Suprapubic skin (tissue), 4 donors: ENCODE data around the gene FAP.

Experiments
- CTCF ChIP-seq, 2 donors: fragments of 200-600 bp in 1 of 2; fragments of 450-650 bp in 1 of 2; sonication (generic) in 1 of 2; IDR thresholded peaks; one replicate each; pipeline ENCODE4 v1.5.1; 2016 to 2019; ENCODE audit warnings: antibody characterized with exemption in 2 of 2, mild to moderate bottlenecking in 1 of 2, moderate library complexity in 1 of 2
- EP300 ChIP-seq: sonication (generic); formaldehyde crosslinking; IDR thresholded peaks from one replicate; pipeline ENCODE4 v1.6.1; 2017; ENCODE audit warnings: antibody characterized with exemption
- POLR2AphosphoS5 ChIP-seq, 3 donors: sonication (generic); formaldehyde crosslinking; IDR thresholded peaks; one replicate each; pipeline ENCODE4 v1.6.1; 2017; ENCODE audit warnings: antibody characterized with exemption in 3 of 3

DNA sequence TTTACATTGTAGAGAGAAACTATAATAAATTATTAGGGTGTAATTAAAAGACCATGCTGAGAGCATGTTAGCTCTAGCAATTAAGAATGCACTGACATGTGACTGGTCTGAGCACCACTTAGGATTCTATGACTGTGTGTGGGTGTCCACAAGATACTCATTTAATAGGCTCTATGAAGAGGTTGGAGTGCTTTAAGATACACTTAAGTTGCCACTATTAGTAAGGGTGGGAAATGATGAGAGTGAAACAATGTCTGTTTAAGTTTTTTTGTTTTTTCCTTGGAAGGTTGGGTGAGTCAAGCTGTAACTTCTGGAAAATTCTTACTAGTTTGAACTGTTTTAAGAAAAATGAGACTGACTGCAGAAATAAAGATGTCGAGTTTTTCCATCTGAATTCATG lies 1.8 kb upstream of the FAP start:
- TF ChIP-seq CTCF (IDR thresholded peaks at IDR 0.05) = no peak
- no peak for TF ChIP-seq POLR2AphosphoS5 (IDR thresholded peaks at IDR 0.05)
- no peak for TF ChIP-seq EP300
